LNCAP (cell line): ENCODE data around the gene FREM2.

Source experiments
- TF ChIP-seq, protein P1 (sequence below): fragments of 450-650 bp; IDR thresholded peaks from 2 replicates; pipeline ENCODE4 v1.5.1; 2017; ENCODE audit warnings: mild to moderate bottlenecking

The FREM2 gene

DNA sequence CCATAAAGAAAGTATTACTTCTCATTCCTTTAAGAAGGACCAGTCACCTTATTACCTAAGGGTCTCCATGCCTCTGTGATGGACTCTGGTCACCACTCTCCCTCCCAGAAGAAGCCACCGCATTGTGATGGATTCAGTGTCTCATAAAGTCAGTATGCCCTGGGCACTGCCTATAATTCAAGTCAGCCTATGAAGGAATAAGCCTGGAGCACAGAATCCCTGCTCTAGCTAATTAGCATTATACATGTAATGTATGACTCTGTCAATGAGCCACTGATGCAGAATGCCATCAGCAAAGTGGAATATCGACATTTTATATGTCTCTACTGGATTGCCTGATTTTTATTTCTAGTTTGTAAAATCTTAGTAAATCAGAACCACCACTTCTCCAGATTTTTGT lies 14.9 kb upstream of the FREM2 start:
- TF ChIP-seq, protein P1, sequence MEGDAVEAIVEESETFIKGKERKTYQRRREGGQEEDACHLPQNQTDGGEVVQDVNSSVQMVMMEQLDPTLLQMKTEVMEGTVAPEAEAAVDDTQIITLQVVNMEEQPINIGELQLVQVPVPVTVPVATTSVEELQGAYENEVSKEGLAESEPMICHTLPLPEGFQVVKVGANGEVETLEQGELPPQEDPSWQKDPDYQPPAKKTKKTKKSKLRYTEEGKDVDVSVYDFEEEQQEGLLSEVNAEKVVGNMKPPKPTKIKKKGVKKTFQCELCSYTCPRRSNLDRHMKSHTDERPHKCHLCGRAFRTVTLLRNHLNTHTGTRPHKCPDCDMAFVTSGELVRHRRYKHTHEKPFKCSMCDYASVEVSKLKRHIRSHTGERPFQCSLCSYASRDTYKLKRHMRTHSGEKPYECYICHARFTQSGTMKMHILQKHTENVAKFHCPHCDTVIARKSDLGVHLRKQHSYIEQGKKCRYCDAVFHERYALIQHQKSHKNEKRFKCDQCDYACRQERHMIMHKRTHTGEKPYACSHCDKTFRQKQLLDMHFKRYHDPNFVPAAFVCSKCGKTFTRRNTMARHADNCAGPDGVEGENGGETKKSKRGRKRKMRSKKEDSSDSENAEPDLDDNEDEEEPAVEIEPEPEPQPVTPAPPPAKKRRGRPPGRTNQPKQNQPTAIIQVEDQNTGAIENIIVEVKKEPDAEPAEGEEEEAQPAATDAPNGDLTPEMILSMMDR, result no peak

DNA sequence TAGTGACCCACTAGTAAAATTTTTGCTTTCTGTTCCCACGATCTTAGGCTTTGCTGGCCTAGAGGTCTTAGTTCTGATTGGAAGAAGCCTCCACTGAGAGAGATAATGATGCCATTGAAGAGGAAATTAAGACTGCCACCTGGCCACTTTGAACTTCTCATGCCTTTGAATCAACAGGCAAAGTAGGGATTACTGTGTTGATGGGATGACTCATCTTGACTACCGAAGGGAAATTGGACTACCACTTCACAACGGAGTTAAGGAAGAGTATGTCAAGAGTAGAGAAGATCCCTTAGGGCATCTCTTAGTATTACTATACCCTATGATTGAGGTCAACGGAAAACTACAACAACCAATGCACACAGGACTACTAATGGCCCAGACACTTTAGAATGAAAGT lies 12.7 kb upstream of the FREM2 start:
- TF ChIP-seq, protein P1, result no peak

DNA sequence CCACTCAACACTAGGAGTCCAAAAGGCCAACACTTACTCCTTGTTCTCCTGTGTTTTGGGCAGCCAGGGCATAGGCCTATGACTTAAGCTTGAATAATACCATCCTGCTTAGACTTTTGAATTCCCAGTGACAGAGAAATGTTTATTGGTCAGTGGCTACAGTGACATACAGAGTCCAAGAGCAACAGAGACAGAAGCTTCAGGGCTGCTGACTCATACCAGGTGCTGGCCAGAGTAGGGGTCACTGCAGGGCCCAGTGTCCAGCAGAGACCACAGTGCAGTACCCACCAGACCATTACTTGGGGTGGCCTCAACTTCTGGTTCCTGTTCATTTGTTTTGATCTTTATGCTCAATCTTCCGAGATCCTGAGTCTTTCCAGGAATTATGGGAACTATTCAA lies 6.0 kb upstream of the FREM2 start:
- TF ChIP-seq, protein P1, result no peak

DNA sequence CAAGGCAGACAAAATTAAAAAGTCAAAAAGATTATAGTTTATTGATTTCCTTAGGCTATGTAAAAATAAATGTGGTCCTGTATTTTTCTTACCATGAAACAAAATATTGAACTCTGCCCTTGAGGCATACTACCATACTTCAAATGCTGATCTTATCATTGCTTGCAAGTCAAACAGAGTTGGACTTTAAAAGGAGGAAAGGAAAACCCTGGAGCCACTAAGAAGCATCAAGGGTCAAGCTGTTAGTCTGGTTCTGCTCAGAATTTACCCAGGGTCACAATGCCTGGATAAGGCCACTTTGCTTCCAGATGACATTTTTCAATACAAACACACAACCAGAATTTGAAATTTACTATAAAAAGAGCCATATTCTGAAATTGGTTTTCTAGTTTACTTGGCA lies 2.2 kb upstream of the FREM2 start:
- TF ChIP-seq, protein P1, result no peak

DNA sequence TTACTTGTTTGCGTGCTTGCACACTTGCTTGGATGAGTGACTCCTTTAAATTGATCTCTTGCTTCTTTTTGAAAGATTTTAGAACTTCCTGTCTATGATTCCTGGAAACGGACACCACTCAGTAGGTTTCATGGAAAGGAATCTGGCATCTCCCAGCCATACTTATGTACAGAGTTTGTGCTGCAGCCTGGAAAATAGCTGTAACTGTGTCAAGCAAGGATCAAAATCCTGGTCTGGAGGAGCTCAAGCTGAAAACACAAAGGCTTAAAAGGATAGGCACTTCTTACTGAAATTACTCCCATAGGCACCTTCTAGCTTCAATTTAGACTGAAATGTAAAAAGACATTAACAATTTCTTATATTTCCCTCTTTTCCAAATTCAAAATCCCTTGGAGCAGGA lies 1.4 kb upstream of the FREM2 start:
- TF ChIP-seq, protein P1, result no peak

DNA sequence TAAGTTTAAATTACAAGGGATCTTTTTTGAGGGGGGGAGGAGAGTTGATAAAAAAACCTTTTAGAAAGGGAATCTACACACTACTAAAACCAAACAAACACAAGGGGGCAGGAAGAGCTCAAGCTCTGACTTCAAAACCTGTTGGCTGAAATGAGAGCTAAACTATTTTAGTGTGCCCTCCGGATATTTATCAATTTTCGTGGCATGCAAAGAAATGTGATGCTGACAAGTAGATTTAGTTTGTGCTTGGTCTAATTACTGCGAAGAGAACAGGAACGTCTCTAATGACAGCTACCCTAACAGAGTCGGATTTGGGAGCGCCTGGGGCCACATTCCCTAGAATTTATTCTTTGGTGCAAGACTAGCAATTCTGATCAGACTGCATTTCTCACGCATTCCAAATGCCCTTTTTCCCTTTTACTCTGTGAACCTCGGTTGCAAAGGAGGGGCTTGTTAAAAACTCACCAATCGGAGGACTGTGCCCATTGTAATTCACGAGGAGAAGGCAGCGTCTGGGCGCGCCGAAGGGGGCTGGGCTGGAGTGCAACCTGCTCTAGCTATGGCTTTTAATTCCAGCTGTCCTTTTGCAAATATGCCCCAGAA lies 802 bp upstream of the FREM2 start:
- TF ChIP-seq, protein P1, result peak; percentile 15; the same call in 1 of the 2 replicates

DNA sequence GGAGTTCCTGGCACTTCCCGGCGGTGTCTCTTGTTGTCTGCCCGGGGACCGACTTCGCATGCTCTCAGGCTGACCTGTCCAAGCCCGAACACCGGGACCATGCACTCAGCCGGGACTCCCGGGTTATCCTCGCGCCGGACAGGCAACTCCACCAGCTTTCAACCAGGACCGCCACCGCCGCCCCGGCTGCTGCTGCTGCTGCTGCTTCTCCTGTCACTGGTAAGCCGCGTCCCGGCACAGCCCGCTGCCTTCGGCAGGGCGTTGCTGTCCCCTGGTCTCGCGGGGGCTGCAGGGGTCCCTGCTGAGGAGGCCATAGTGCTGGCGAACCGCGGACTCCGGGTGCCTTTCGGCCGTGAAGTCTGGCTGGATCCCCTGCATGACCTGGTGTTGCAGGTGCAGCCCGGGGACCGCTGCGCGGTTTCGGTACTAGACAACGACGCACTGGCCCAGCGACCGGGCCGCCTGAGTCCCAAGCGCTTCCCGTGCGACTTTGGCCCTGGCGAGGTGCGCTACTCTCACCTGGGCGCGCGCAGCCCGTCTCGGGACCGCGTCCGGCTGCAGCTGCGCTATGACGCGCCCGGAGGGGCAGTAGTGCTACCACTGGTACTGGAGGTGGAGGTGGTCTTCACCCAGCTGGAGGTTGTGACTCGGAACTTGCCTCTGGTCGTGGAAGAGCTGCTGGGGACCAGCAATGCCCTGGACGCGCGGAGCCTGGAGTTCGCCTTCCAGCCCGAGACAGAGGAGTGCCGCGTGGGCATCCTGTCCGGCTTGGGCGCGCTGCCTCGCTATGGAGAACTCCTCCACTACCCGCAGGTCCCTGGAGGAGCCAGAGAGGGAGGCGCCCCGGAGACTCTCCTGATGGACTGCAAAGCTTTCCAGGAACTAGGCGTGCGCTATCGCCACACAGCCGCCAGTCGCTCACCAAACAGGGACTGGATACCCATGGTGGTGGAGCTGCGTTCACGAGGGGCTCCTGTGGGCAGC lies 661 bp downstream of the FREM2 start:
- TF ChIP-seq, protein P1, result no peak
